IMR-90 (cell line): Measurements from ENCODE around the gene EFCAB9. TPM values are rescaled to one million over a fixed set of nuclear protein-coding genes. Genes with fewer than 3 reads are reported as not detected.

Experiments
- ATAC-seq: fragments of 200-7000 bp; cut with Tn5 transposase; 2 replicates; pipeline ENCODE4 v1.9.1; 2020; ENCODE audit warnings: low read depth, mild to moderate bottlenecking, moderate library complexity
- BruUV-seq: library from RNA; stranded (reverse); fragments of 400-500 nt; replicated peaks from 2 replicates; lab custom pipeline; 2021; lab: Mats Ljungman, UMichigan
- CTCF ChIA-PET: fragments of 300-600 bp; formaldehyde crosslinking; extraction: SDS; loops from one replicate; lab custom pipeline; 2021; ENCODE audit warnings: antibody characterized with exemption; lab: Yijun Ruan, JAX
- POLR2A ChIA-PET: fragments of 300-600 bp; sonication (Branson Sonifier 250); formaldehyde crosslinking; loops from one replicate; lab custom pipeline; 2022; ENCODE audit warnings: antibody characterized with exemption; ENCODE audit not compliant: unreplicated experiment; lab: Charles Lee
- DNase-seq: peaks from one replicate; pipeline ENCODE4 v3.0.0; 2013
- H2AFZ ChIP-seq: replicated peaks from 2 replicates; pipeline ENCODE3; 2013; ENCODE audit warnings: low read length, mild to moderate bottlenecking; ENCODE audit not compliant: poor library complexity
- H2AK5ac ChIP-seq: 2 replicates; pipeline ENCODE4 v1.6.1; 2013; ENCODE audit warnings: low read depth, low read length, inconsistent platforms
- H2AK9ac ChIP-seq: replicated peaks from 2 replicates; pipeline ENCODE3; 2013; ENCODE audit warnings: mild to moderate bottlenecking, low read depth, low read length, moderate library complexity; ENCODE audit not compliant: poor library complexity
- H2BK120ac ChIP-seq: 2 replicates; pipeline ENCODE4 v1.6.1; 2013; ENCODE audit warnings: low read depth, low read length, inconsistent platforms
- H2BK15ac ChIP-seq: 3 replicates; pipeline ENCODE4 v1.6.1; 2013; ENCODE audit warnings: low read depth, low read length, inconsistent platforms
- H2BK20ac ChIP-seq: 2 replicates; pipeline ENCODE4 v1.6.1; 2013; ENCODE audit warnings: low read depth, mild to moderate bottlenecking, inconsistent platforms, low read length, moderate library complexity
- H2BK5ac ChIP-seq: 2 replicates; pipeline ENCODE4 v1.6.1; 2013; ENCODE audit warnings: mild to moderate bottlenecking, low read depth, low read length, inconsistent platforms; ENCODE audit not compliant: poor library complexity, severe bottlenecking
- H3K14ac ChIP-seq: replicated peaks from 2 replicates; pipeline ENCODE4 v1.6.1; 2013; ENCODE audit warnings: low read depth, low read length, inconsistent platforms
- H3K18ac ChIP-seq: 2 replicates; pipeline ENCODE4 v1.6.1; 2013; ENCODE audit warnings: low read depth, low read length, control low read depth
- H3K23ac ChIP-seq: 2 replicates; pipeline ENCODE4 v1.6.1; 2013; ENCODE audit warnings: low read depth, low read length, inconsistent platforms
- H3K27ac ChIP-seq: 2 replicates; pipeline ENCODE4 v1.5.1; 2013; ENCODE audit warnings: mild to moderate bottlenecking, control low read depth, low read length; ENCODE audit not compliant: insufficient read depth
- H3K27me3 ChIP-seq: 2 replicates; pipeline ENCODE4 v1.6.1; 2013; ENCODE audit warnings: low read length; ENCODE audit not compliant: control insufficient read depth, insufficient read depth
- H3K36me3 ChIP-seq: 2 replicates; pipeline ENCODE4 v1.6.1; 2013; ENCODE audit warnings: low read length, mixed read lengths; ENCODE audit not compliant: control insufficient read depth, insufficient read depth
- H3K4ac ChIP-seq: 2 replicates; pipeline ENCODE4 v1.6.1; 2013; ENCODE audit warnings: low read depth, low read length, inconsistent platforms
- H3K4me1 ChIP-seq: 2 replicates; pipeline ENCODE4 v1.6.1; 2013; ENCODE audit warnings: low read length, mixed read lengths; ENCODE audit not compliant: control insufficient read depth, insufficient read depth
- H3K4me2 ChIP-seq: 2 replicates; pipeline ENCODE4 v1.6.1; 2013; ENCODE audit warnings: low read depth, mild to moderate bottlenecking, control low read depth, low read length, moderate library complexity
- H3K4me3 ChIP-seq: 2 replicates; pipeline ENCODE4 v1.5.1; 2013; ENCODE audit warnings: low read depth, mild to moderate bottlenecking, control low read depth, low read length, moderate library complexity; ENCODE audit not compliant: insufficient read depth
- H3K56ac ChIP-seq: 2 replicates; pipeline ENCODE4 v1.6.1; 2013; ENCODE audit warnings: low read length, inconsistent platforms; ENCODE audit not compliant: insufficient read depth; ENCODE audit errors: extremely low read depth
- H3K79me1 ChIP-seq, 2 experiments: 2 replicates each; pipeline ENCODE4 v1.6.1; 2013; ENCODE audit warnings: low read length in 2 of 2, inconsistent platforms in 1 of 2, low read depth in 1 of 2
- H3K9ac ChIP-seq: 2 replicates; pipeline ENCODE4 v1.6.1; 2013; ENCODE audit warnings: low read depth, low read length, control low read depth
- H3K9me1 ChIP-seq: 2 replicates; pipeline ENCODE4 v1.6.1; 2013; ENCODE audit warnings: low read length, inconsistent platforms; ENCODE audit not compliant: insufficient read depth
- H3K9me3 ChIP-seq: 2 replicates; pipeline ENCODE4 v1.6.1; 2013; ENCODE audit warnings: low read length; ENCODE audit not compliant: control insufficient read depth, insufficient read depth
- H4K20me1 ChIP-seq: 2 replicates; pipeline ENCODE4 v1.6.1; 2013; ENCODE audit warnings: low read length, inconsistent platforms; ENCODE audit not compliant: insufficient read depth
- H4K5ac ChIP-seq: 2 replicates; pipeline ENCODE4 v1.6.1; 2013; ENCODE audit warnings: mild to moderate bottlenecking, low read depth, low read length, control low read depth
- H4K8ac ChIP-seq, 2 experiments: 2 replicates each; pipeline ENCODE4 v1.6.1; 2013; ENCODE audit warnings: low read depth in 2 of 2, low read length in 2 of 2, control low read depth in 1 of 2, inconsistent platforms in 1 of 2
- H4K91ac ChIP-seq: 2 replicates; pipeline ENCODE4 v1.6.1; 2013; ENCODE audit warnings: low read depth, low read length, inconsistent platforms; ENCODE audit not compliant: insufficient read depth
- CEBPB ChIP-seq: IDR thresholded peaks from 2 replicates; pipeline ENCODE4 v1.6.1; 2012; ENCODE audit warnings: low read depth, low read length, improper control_type of control experiment
- CHD1 ChIP-seq: IDR thresholded peaks from 2 replicates; pipeline ENCODE4 v1.6.1; 2012; ENCODE audit warnings: low read depth, low read length, improper control_type of control experiment
- ELK1 ChIP-seq: fragments of 150-350 bp; IDR thresholded peaks from 2 replicates; pipeline ENCODE4 v1.6.1; 2016; ENCODE audit warnings: low read depth, mild to moderate bottlenecking, low read length, moderate library complexity, borderline replicate concordance
- FOS ChIP-seq: fragments of 150-350 bp; IDR thresholded peaks from 2 replicates; pipeline ENCODE4 v1.6.1; 2016; ENCODE audit warnings: low read depth, low read length
- MAZ ChIP-seq: IDR thresholded peaks from 2 replicates; pipeline ENCODE4 v1.6.1; 2012; ENCODE audit warnings: low read depth, mild to moderate bottlenecking, low read length, improper control_type of control experiment, moderate library complexity, borderline replicate concordance
- MXI1 ChIP-seq: IDR thresholded peaks from 2 replicates; pipeline ENCODE4 v1.6.1; 2012; ENCODE audit warnings: low read depth, mild to moderate bottlenecking, low read length, moderate library complexity, borderline replicate concordance
- NFE2L2 ChIP-seq: fragments of 150-350 bp; IDR thresholded peaks from 2 replicates; pipeline ENCODE4 v1.6.1; 2016; ENCODE audit warnings: low read depth, mild to moderate bottlenecking, low read length
- POLR2A ChIP-seq: IDR thresholded peaks from 2 replicates; pipeline ENCODE4 v1.6.1; 2012; ENCODE audit warnings: mild to moderate bottlenecking, low read depth, low read length
- RAD21 ChIP-seq: IDR thresholded peaks from 2 replicates; pipeline ENCODE4 v1.6.1; 2012; ENCODE audit warnings: low read length, improper control_type of control experiment
- RFX5 ChIP-seq: IDR thresholded peaks from 2 replicates; pipeline ENCODE4 v1.8.0; 2012; ENCODE audit warnings: low read depth, mild to moderate bottlenecking, low read length, moderate library complexity
- SMC3 ChIP-seq: fragments of 150-350 bp; IDR thresholded peaks from 2 replicates; pipeline ENCODE4 v1.6.1; 2016; ENCODE audit warnings: low read depth, mild to moderate bottlenecking, antibody characterized with exemption, low read length, moderate library complexity
- USF2 ChIP-seq: fragments of 150-350 bp; IDR thresholded peaks from 2 replicates; pipeline ENCODE4 v1.6.1; 2017; ENCODE audit warnings: mild to moderate bottlenecking, antibody characterized with exemption, low read length, low read depth
- WGBS, 2 experiments: methylation state at CpG; one replicate each; pipeline versions ENCODE4 v1.1.5 to v1.1.7; 2013; ENCODE audit warnings: missing lambda C conversion rate in 2 of 2; ENCODE audit not compliant: insufficient read length in 1 of 2; ENCODE audit errors: extremely low coverage in 2 of 2; 5-methylcytosine and 5-hydroxymethylcytosine counted together
- dilution Hi-C: fragments of 300-500 bp; cut with HindIII; formaldehyde crosslinking; loops from one replicate; pipeline ENCODE4 v1.14.3; 2018; ENCODE audit warnings: low sequenced_read_pairs; ENCODE audit not compliant: unreplicated experiment
- in situ Hi-C: fragments of 300-500 bp; cut with MboI; formaldehyde crosslinking; loops from 3 replicates; pipeline ENCODE4 v1.14.3; 2019; ENCODE audit warnings: low sequenced_read_pairs, inconsistent platforms, mixed read lengths
- intact Hi-C: fragments of 100-400 bp; cut with micrococcal nuclease; formaldehyde crosslinking; loops from 2 replicates; pipeline ENCODE4 v1.10.0; 2022
- polyA plus RNA-seq, 3 experiments: library from polyadenylated mRNA; depleted of rRNA; stranded (reverse); fragments of >200 nt; gene quantifications; 2 replicates each; pipeline ENCODE4 v1.2.3, GENCODE V29; 2012; ENCODE audit warnings: low replicate concordance in 1 of 3
- total RNA-seq: library from RNA; depleted of rRNA; stranded (reverse); fragments of >200 nt; gene quantifications from 2 replicates; pipeline ENCODE4 v1.2.3, GENCODE V29; 2012

Gene EFCAB9
- total and polyA plus RNA-seq, 2 of the 4 experiments (the other 2 are of a cell fraction): not detected

GRCh38 chr5:172170251-172170701 is 23.7 kb upstream of the EFCAB9 start:
- peaks cover 34% of the 10 kb centered on the region for H3K9me1 ChIP-seq
- H3K36me3 ChIP-seq: peaks cover 6% of the 10 kb centered on the region; the same call in 1 of the 2 replicates
- H4K91ac ChIP-seq: no peak overlapping the region
- no peak overlapping the region for H2BK120ac ChIP-seq
- no peak overlapping the region for H2BK5ac ChIP-seq
- POLR2A ChIA-PET: no interaction called here
- intact Hi-C loops: no loop called here
- H3K4me1 ChIP-seq: peaks cover 8% of the 10 kb centered on the region
- H2AFZ ChIP-seq: no peak overlapping the region
- H3K27me3 ChIP-seq: no peaks in the 10 kb centered on the region
- ATAC-seq: no peak
- 91% methylated on average over 6 of the region's 9 CpGs; no CpG with 5 or more reads in 1 of the 2 experiments for WGBS, 2 experiments
- peaks cover 34 to 79% of the 10 kb centered on the region in 2 experiments for H3K79me1 ChIP-seq
- H3K9ac ChIP-seq: no peak overlapping the region
- H2AK5ac ChIP-seq: no peak overlapping the region
- in situ Hi-C loops: no loop called here
- H2BK20ac ChIP-seq: no peak overlapping the region
- peaks cover 61% of the 10 kb centered on the region for H4K20me1 ChIP-seq
- BruUV-seq: no TSS peak
- dilution Hi-C loops: no loop called here
- no peak for TF ChIP-seq CEBPB
- TF ChIP-seq POLR2A: no peak
- TF ChIP-seq RAD21: no peak
- no peak for TF ChIP-seq MXI1
- TF ChIP-seq NFE2L2: no peak
- no peak for TF ChIP-seq SMC3
- no peak for TF ChIP-seq ELK1
- TF ChIP-seq MAZ: no peak
- TF ChIP-seq CHD1: no peak
- no peak for TF ChIP-seq FOS
- TF ChIP-seq USF2: no peak
- TF ChIP-seq RFX5: no peak
- H3K4ac ChIP-seq: no peak overlapping the region
- CTCF ChIA-PET: no interaction called here
- no peak overlapping the region for H3K4me3 ChIP-seq
- no peak overlapping the region for H3K27ac ChIP-seq
- H3K14ac ChIP-seq: no peak overlapping the region
- H3K18ac ChIP-seq: no peak overlapping the region
- H2AK9ac ChIP-seq: no peak overlapping the region
- H4K8ac ChIP-seq: no peak overlapping the region
- no peak overlapping the region for H3K56ac ChIP-seq
- no peak overlapping the region for H3K23ac ChIP-seq
- no peak overlapping the region for H3K4me2 ChIP-seq
- H3K9me3 ChIP-seq: no peaks in the 10 kb centered on the region
- H4K5ac ChIP-seq: no peak overlapping the region
- no peak overlapping the region for H2BK15ac ChIP-seq
- no peak for DNase-seq
